OCI-LY1 (cell line): ENCODE measurements around the gene CAPS.

Experiments
- EZH2 ChIP-seq: fragments of 200-600 bp; sonication (generic), shearing (Covaris generic); IDR thresholded peaks from 2 replicates; pipeline ENCODE4 v1.8.0; 2017; ENCODE audit warnings: borderline replicate concordance, mixed run types, mild to moderate bottlenecking, antibody characterized with exemption, low read length, moderate library complexity, mixed read lengths
- TF ChIP-seq, protein P1 (sequence below): fragments of 200-600 bp; sonication (generic), shearing (Covaris generic); IDR thresholded peaks from 2 replicates; pipeline ENCODE4 v1.5.1; 2017; ENCODE audit warnings: mild to moderate bottlenecking, antibody characterized with exemption, low read length, moderate library complexity, mixed read lengths

DNA sequence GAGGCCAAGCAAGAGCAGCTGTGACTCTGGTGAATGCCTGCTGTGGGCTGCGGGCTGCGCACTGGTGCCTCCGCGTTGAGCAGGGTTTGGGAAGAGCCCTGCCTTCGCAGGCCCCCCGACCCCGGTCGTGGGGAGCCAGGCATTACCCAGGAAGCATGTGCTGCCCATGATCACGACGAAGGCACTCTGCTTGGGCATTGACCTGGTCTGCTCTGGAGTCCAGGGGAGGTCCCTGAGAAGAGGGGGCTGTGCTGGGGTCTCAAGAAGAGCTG is 44.7 kb downstream of the CAPS start:
- TF ChIP-seq, protein P1, sequence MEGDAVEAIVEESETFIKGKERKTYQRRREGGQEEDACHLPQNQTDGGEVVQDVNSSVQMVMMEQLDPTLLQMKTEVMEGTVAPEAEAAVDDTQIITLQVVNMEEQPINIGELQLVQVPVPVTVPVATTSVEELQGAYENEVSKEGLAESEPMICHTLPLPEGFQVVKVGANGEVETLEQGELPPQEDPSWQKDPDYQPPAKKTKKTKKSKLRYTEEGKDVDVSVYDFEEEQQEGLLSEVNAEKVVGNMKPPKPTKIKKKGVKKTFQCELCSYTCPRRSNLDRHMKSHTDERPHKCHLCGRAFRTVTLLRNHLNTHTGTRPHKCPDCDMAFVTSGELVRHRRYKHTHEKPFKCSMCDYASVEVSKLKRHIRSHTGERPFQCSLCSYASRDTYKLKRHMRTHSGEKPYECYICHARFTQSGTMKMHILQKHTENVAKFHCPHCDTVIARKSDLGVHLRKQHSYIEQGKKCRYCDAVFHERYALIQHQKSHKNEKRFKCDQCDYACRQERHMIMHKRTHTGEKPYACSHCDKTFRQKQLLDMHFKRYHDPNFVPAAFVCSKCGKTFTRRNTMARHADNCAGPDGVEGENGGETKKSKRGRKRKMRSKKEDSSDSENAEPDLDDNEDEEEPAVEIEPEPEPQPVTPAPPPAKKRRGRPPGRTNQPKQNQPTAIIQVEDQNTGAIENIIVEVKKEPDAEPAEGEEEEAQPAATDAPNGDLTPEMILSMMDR: no peak
- no peak for TF ChIP-seq EZH2
